Measurements from ENCODE around the gene SLC44A2.

SLC44A2 gene

GRCh38 chr19:10682397-10683063 lies 57.2 kb downstream of the SLC44A2 start:
- no peak for DNase-seq (ENCODE audit: low read depth)

- no peak for DNase-seq (ENCODE audit: low read depth)
These were observed 57.7 kb downstream of the SLC44A2 start for GRCh38 chr19:10683064-10683426.

- DNase-seq (ENCODE audit: low read depth) = no peak
These were observed 58.2 kb downstream of the SLC44A2 start for GRCh38 chr19:10683582-10683981.

- DNase-seq (ENCODE audit: low read depth) = no peak
These were observed 59.9 kb downstream of the SLC44A2 start for GRCh38 chr19:10685210-10685609.

GRCh38 chr19:10686193-10686592 lies 60.8 kb downstream of the SLC44A2 start:
- DNase-seq (ENCODE audit: low read depth) = no peak

- no peak for DNase-seq (ENCODE audit: low read depth)
These were observed 61.5 kb downstream of the SLC44A2 start for GRCh38 chr19:10686661-10687517.

GRCh38 chr19:10687518-10688288 lies 62.4 kb downstream of the SLC44A2 start:
- no peak for DNase-seq (ENCODE audit: low read depth)

GRCh38 chr19:10688545-10689280 lies 63.4 kb downstream of the SLC44A2 start:
- no peak for DNase-seq (ENCODE audit: low read depth)

- DNase-seq (ENCODE audit: low read depth) = no peak
These were observed 65.0 kb downstream of the SLC44A2 start for GRCh38 chr19:10690341-10690781.

GRCh38 chr19:10691178-10691881 lies 66.0 kb downstream of the SLC44A2 start:
- no peak for DNase-seq (ENCODE audit: low read depth)

GRCh38 chr19:10691883-10692282 lies 66.5 kb downstream of the SLC44A2 start:
- DNase-seq (ENCODE audit: low read depth) = no peak

- DNase-seq (ENCODE audit: low read depth) = no peak
These were observed 67.4 kb downstream of the SLC44A2 start for GRCh38 chr19:10692673-10693264.
